ENCODE results near the gene LHX4. TPM values are rescaled to one million over a fixed set of nuclear protein-coding genes. Genes with fewer than 3 reads are reported as not detected.
A peak's percentile ranks its signal among the peaks of the same experiment; 100 is the strongest.

Gene LHX4
- total and polyA plus RNA-seq, 9 of the 15 experiments (the other 6 are each of a cell fraction or from before 2014, with no cell fraction given): 0.01 to 0.11 (median 0.07) TPM; not detected in 5

- TF ChIP-seq CBX3 (IDR thresholded peaks at IDR 0.05; ENCODE audit: borderline replicate concordance in 1 of 2, low read length in 2 of 2): peak in 1 of 2 experiments; percentile 45; a peak in 1 of 3 replicates
- TF ChIP-seq ARID2 (IDR thresholded peaks at IDR 0.05): peak; percentile 92
- TF ChIP-seq ZNF12 (CRISPR knock-in tag; IDR thresholded peaks at IDR 0.05): no peak
- TF ChIP-seq ZNF143 (CRISPR knock-in tag; IDR thresholded peaks at IDR 0.05): no peak
- TF ChIP-seq KLF16 (IDR thresholded peaks at IDR 0.05): 0 out of 2 replicates have a peak, but pooled peaks have one; percentile 36
- 0 out of 2 replicates have a peak, but pooled peaks have one; percentile 5 for TF ChIP-seq TAL1 (IDR thresholded peaks at IDR 0.05)
- no peak for TF ChIP-seq ZBTB43 (CRISPR knock-in tag; IDR thresholded peaks at IDR 0.05)
- TF ChIP-seq SAFB2 (IDR thresholded peaks at IDR 0.05; ENCODE audit: borderline replicate concordance, low read depth, low read length, severe bottlenecking): no peak
- TF ChIP-seq COPS2 (conservative IDR thresholded peaks at IDR 0.05): no peak
- no peak for TF ChIP-seq DACH1 (IDR thresholded peaks at IDR 0.05; ENCODE audit: partially characterized antibody)
- TF ChIP-seq ZBTB17 (CRISPR knock-in tag; IDR thresholded peaks at IDR 0.05): no peak
- peak; percentile 35; the same call in 1 of the 2 replicates for TF ChIP-seq CTBP1 (IDR thresholded peaks at IDR 0.05; ENCODE audit: borderline replicate concordance)
- no peak for TF ChIP-seq ZNF347 (CRISPR knock-in tag; IDR thresholded peaks at IDR 0.05; ENCODE audit: low read depth)
- TF ChIP-seq PHB2 (IDR thresholded peaks at IDR 0.05; ENCODE audit: low read depth): 0 out of 2 replicates have a peak, but pooled peaks have one; percentile 8
- TF ChIP-seq CREB1 (IDR thresholded peaks at IDR 0.05): no peak
- TF ChIP-seq CREB1 (CRISPR knock-in tag; IDR thresholded peaks at IDR 0.05): no peak
- peak; percentile 87 to 97 for TF ChIP-seq RAD21 (CRISPR knock-in tag; conservative IDR thresholded peaks at IDR 0.05 in 1 of 2, IDR thresholded peaks at IDR 0.05 in 1 of 2)
- TF ChIP-seq ATF3 (IDR thresholded peaks at IDR 0.05): no peak
- no peak for TF ChIP-seq ATF3 (CRISPR knock-in tag; conservative IDR thresholded peaks at IDR 0.05)
- peak; percentile 70 for TF ChIP-seq NBN (IDR thresholded peaks at IDR 0.05; ENCODE audit: low read depth)
- no peak for TF ChIP-seq ILF3 (IDR thresholded peaks at IDR 0.05; ENCODE audit: borderline replicate concordance)
- TF ChIP-seq E2F4 (CRISPR knock-in tag; IDR thresholded peaks at IDR 0.05; ENCODE audit: low read depth): no peak
- TF ChIP-seq POLR2AphosphoS2 (IDR thresholded peaks at IDR 0.05; ENCODE audit: low read length): no peak
- no peak for TF ChIP-seq GTF2A2 (tag; IDR thresholded peaks at IDR 0.05)
- TF ChIP-seq ZNF3 (CRISPR knock-in tag; IDR thresholded peaks at IDR 0.05): no peak
- no peak for TF ChIP-seq ZSCAN29 (IDR thresholded peaks at IDR 0.05)
- no peak for TF ChIP-seq ZNF77 (CRISPR knock-in tag; IDR thresholded peaks at IDR 0.05)
- peak; percentile 20; the same call in 1 of the 2 replicates for TF ChIP-seq ZNF24 (IDR thresholded peaks at IDR 0.05)
Observed at GRCh38 chr1:180252638-180253536, 22.8 kb downstream of the LHX4 start (continued).

Measured in K562 (cell line).